ENCODE measurements around the gene C5.

- TF ChIP-seq, protein P1, sequence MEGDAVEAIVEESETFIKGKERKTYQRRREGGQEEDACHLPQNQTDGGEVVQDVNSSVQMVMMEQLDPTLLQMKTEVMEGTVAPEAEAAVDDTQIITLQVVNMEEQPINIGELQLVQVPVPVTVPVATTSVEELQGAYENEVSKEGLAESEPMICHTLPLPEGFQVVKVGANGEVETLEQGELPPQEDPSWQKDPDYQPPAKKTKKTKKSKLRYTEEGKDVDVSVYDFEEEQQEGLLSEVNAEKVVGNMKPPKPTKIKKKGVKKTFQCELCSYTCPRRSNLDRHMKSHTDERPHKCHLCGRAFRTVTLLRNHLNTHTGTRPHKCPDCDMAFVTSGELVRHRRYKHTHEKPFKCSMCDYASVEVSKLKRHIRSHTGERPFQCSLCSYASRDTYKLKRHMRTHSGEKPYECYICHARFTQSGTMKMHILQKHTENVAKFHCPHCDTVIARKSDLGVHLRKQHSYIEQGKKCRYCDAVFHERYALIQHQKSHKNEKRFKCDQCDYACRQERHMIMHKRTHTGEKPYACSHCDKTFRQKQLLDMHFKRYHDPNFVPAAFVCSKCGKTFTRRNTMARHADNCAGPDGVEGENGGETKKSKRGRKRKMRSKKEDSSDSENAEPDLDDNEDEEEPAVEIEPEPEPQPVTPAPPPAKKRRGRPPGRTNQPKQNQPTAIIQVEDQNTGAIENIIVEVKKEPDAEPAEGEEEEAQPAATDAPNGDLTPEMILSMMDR (IDR thresholded peaks at IDR 0.05) = no peak
- TF ChIP-seq POLR2A (IDR thresholded peaks at IDR 0.05; ENCODE audit: low read depth) = no peak
These were observed 11.3 kb downstream of the C5 start for GRCh38 chr9:121038804-121039203.
